Activated CD8-positive, alpha-beta memory T cell treated with anti-CD3 and anti-CD28 coated beads, Interleukin-2, amount 50 U/mL, for 48 hours (primary cell): Measurements from ENCODE around the gene KCNIP2.

Source experiments
- DNase-seq: peaks from one replicate; pipeline ENCODE4 v3.0.0-alpha.2; 2020

Gene KCNIP2

GRCh38 chr10:101851411-101852116 lies 8.0 kb upstream of the KCNIP2 start:
- DNase-seq: no peak

- no peak for DNase-seq
Observed at GRCh38 chr10:101850749-101851148, 7.1 kb upstream of the KCNIP2 start.

GRCh38 chr10:101848894-101849351 lies 5.3 kb upstream of the KCNIP2 start:
- DNase-seq: peak; percentile 41

- no peak for DNase-seq
Observed at GRCh38 chr10:101848408-101848807, 4.8 kb upstream of the KCNIP2 start.

GRCh38 chr10:101845893-101846292 lies 2.3 kb upstream of the KCNIP2 start:
- DNase-seq: no peak

GRCh38 chr10:101841826-101842225 lies 1.8 kb downstream of the KCNIP2 start:
- DNase-seq: no peak

GRCh38 chr10:101840741-101841453 lies 2.7 kb downstream of the KCNIP2 start:
- peak; percentile 94 for DNase-seq

- DNase-seq: peak; percentile 56
Observed at GRCh38 chr10:101840102-101840684, 3.4 kb downstream of the KCNIP2 start.

GRCh38 chr10:101839416-101840063 lies 4.1 kb downstream of the KCNIP2 start:
- DNase-seq: peak; percentile 84

- no peak for DNase-seq
Observed at GRCh38 chr10:101839002-101839401, 4.6 kb downstream of the KCNIP2 start.

- no peak for DNase-seq
Observed at GRCh38 chr10:101838416-101838970, 5.1 kb downstream of the KCNIP2 start.

- DNase-seq: no peak
Observed at GRCh38 chr10:101837748-101838147, 5.9 kb downstream of the KCNIP2 start.

- no peak for DNase-seq
Observed at GRCh38 chr10:101835362-101835761, 8.2 kb downstream of the KCNIP2 start.

- DNase-seq: no peak
Observed at GRCh38 chr10:101834341-101834740, 9.3 kb downstream of the KCNIP2 start.

GRCh38 chr10:101833466-101833865 lies 10.1 kb downstream of the KCNIP2 start:
- no peak for DNase-seq

GRCh38 chr10:101832325-101832771 lies 11.3 kb downstream of the KCNIP2 start:
- no peak for DNase-seq

- DNase-seq: no peak
Observed at GRCh38 chr10:101831169-101831811, 12.3 kb downstream of the KCNIP2 start.

- peak; percentile 92 for DNase-seq
Observed at GRCh38 chr10:101830322-101831168, 13.1 kb downstream of the KCNIP2 start.

GRCh38 chr10:101829561-101830315 lies 13.9 kb downstream of the KCNIP2 start:
- DNase-seq: peak; percentile 76

GRCh38 chr10:101828766-101829551 lies 14.6 kb downstream of the KCNIP2 start:
- no peak for DNase-seq
